PC-9 (cell line): ENCODE measurements around the gene TNFAIP3.

ENCODE experiments used
- EZH2 ChIP-seq: fragments of 200-600 bp; sonication (generic); IDR thresholded peaks from 2 replicates; pipeline ENCODE4 v1.8.0; 2017; ENCODE audit warnings: antibody characterized with exemption, low read depth
- TF ChIP-seq, protein P1 (sequence below): fragments of 200-600 bp; sonication (generic); conservative IDR thresholded peaks from 2 replicates; pipeline ENCODE4 v1.6.1; 2017; ENCODE audit warnings: mixed run types, antibody characterized with exemption, mild to moderate bottlenecking, moderate library complexity

DNA sequence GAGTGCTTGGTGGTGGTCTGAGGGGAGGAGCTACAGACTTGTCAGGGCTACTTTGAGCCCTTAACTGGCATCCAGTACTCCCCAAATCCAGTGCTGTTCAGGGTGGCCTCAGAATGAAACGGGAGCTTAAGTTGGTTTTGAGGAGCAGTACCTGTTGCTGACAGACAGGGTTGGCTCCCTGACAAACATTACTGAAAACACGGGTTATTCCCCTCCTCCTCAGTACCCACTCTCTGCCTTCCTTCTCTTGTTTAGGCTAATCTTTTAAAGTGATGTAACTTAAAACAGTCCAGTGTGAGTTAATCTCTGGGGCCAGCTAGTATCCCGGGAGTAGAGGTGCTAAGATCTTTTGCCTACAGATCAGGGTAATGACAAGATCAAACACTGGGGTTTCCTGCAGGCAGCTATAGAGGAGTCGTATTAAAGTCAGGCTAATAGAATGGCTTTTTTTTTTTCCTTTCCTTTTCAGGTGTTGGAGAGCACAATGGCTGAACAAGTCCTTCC, 3.7 kb downstream of the TNFAIP3 start:
- TF ChIP-seq, protein P1, sequence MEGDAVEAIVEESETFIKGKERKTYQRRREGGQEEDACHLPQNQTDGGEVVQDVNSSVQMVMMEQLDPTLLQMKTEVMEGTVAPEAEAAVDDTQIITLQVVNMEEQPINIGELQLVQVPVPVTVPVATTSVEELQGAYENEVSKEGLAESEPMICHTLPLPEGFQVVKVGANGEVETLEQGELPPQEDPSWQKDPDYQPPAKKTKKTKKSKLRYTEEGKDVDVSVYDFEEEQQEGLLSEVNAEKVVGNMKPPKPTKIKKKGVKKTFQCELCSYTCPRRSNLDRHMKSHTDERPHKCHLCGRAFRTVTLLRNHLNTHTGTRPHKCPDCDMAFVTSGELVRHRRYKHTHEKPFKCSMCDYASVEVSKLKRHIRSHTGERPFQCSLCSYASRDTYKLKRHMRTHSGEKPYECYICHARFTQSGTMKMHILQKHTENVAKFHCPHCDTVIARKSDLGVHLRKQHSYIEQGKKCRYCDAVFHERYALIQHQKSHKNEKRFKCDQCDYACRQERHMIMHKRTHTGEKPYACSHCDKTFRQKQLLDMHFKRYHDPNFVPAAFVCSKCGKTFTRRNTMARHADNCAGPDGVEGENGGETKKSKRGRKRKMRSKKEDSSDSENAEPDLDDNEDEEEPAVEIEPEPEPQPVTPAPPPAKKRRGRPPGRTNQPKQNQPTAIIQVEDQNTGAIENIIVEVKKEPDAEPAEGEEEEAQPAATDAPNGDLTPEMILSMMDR, result no peak
- no peak for TF ChIP-seq EZH2
